Nucleus accumbens (tissue), 56 donors: ENCODE results near the gene SUSD6.
A peak's percentile ranks its signal among the peaks of the same experiment; 100 is the strongest.

Experiments
- DNase-seq, 56 donors: peaks; one replicate each; lab custom pipeline; 2025; lab: John Stamatoyannopoulos, UW

SUSD6 gene

DNA sequence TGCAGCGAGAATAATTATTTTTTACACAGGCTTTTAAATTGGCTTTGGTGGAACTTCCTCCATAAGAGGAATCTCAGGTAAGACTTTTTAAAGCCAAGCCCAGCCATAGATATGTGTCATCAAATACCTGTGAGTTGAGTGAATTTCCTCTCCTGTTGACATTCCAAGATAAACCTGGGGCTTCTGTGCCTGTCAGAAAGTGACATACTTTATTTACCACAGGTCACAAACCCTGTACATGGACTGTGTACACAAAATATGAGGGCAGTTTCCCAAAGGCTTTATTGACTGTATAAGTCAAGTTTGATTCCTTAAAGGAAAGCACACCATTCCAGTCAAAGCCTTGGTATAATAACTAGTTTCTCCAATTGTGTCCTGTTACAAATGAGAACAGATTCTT is 129.7 kb downstream of the SUSD6 start:
- DNase-seq = no peak

DNA sequence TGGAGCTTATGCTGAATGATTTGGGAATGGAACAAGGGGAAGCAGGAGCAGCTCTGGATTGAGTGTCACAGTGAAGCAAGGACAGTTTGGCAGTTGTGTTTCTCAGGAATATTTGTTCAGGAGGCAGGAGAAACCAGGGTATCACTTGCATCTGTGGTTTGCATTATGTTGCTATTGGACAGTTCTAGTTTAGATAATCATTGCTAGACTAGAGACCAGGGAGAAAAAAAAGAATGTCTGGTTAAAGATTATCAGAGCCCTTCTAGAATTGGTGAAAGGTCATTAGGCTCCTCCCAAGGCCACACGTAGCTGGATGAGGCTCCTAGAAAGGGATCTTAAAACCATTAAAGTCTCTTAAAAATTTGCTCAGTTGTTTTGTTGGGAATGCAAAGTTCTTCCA is 138.6 kb downstream of the SUSD6 start:
- DNase-seq = no peak

DNA sequence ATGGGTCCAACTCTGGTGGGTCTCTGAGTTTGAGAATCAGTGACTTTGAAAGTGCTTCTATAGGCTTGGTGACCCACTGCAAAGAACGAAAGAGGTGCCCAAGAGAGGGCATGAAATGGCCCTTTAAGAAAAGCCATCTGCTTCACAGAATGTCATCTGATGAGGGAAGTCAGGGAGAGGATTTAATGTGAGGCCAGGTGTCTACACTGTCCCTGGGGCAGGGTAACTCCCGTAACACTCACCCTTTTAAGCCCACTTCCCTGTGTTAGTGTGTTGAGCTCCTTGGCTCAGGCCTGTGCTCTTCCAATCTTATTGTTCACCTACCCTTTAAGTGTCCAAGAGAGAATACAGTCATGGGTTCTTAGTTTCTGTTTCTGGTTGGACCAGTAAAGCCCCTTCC is 139.1 kb downstream of the SUSD6 start:
- DNase-seq = no peak

DNA sequence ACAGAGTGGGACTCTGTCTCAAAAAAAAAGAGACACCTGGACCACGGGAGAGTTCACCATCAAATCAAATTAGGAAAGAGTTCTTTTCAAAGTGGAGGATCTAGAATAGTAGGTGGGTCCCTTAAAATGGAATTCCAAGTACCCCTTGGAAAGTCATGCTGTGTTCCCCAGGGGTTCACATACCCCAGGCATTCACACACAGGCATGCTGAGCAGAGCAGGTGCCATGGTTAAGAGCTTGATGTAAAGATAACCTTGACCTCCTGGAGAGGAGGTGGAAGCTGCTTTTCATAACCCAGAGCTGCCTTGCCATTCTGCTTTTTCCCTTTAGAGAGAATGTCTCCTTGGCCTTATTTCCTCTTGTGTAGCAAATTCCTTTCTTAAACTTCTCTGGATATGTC is 141.4 kb downstream of the SUSD6 start:
- DNase-seq = no peak

DNA sequence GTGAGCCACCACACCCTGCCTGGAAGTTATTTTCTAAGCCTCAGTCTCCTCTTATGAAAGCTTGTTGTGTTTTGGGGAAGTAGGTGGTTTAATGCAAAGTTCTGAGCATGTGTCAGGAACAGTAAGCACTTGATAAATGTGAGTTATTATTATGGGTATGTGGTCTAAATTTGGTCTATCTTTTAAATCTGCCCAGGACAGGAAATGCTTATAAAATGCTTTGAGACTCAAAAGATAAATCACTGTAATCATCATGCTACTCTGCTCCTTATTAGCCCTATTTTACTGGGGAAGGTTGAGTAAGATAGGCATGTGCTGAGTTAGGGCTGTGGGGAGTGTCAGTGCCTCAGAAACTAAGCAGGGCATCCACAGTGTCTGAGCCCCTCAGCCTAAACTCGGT is 142.5 kb downstream of the SUSD6 start:
- DNase-seq = no peak

DNA sequence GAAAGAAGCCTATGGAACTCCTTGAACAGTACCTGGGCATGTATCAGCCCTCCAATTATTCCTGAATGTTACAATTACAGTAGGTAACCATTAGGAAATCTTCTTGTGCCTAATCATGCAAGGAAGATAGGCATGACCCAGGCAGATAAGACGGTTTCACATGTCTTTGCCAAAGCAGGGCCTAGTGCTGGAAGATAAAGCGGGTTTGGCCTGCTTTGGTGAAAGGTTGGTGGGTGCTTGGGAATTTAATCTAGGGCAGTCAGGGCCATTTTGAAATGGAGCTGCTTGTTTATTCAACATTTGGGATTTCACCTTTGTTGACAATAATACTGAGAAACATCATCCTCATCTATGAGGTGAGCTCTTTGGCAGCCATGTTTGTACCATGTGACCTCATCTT is 143.1 kb downstream of the SUSD6 start:
- DNase-seq = no peak

DNA sequence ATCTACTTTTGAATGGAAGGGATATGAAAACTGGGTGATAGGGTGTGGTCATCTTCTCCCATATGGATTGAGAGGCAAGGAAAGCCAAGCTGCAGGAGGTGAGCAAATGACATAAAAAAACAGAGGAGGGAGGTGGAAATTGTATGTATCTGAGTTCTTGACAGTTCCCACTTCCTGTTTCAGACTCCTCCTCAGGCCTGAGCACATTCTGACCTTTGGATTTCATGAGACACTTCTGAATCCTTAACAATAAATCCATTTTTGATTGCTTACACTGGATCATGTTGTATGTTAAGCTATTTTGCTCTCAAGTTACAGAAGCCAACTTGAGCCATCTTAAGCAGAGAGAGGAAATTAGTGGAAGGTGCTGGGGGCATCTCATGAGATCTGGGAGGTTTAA is 143.9 kb downstream of the SUSD6 start:
- DNase-seq = no peak

- no peak for DNase-seq
These were observed 144.4 kb downstream of the SUSD6 start for GRCh38 chr14:69755784-69756183.

GRCh38 chr14:69756298-69756697 is 144.9 kb downstream of the SUSD6 start:
- DNase-seq = no peak

DNA sequence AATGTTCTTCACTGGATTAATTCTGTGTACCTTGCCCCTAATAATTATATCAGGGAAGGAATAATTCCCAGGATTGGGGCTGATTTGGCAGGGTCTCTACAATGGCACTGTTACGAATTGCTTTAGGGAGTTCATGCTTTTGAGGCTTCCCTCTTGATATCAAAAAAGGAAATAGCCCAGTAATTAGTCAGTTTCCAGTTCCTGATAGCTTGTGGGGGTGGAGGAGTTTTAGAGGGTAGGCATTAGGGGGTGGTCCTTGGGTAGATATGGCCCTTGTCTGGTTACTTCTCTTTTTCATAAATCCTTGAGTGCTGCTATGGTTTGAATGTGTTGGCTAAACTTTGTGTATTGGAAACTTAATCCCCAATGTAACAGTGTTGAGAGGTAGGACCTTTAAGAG is 149.4 kb downstream of the SUSD6 start:
- DNase-seq = no peak

- DNase-seq = peak in 2 of 56 donors; percentile 2 to 13
These were observed 152.5 kb downstream of the SUSD6 start for GRCh38 chr14:69763761-69764510.
